ENCODE measurements around the gene SIGLEC10.

Gene SIGLEC10

GRCh38 chr19:51458899-51459505 is 41.6 kb upstream of the SIGLEC10 start:
- no peaks in the 10 kb centered on the region for H3K27me3 ChIP-seq (replicated peaks; ENCODE audit: insufficient read depth, low read length)
- TF ChIP-seq EZH2phosphoT487 (IDR thresholded peaks at IDR 0.05; ENCODE audit: low read length) (no peak), EZH2 (optimal IDR thresholded peaks at IDR 0.05; ENCODE audit: low read depth, low read length) (no peak)
- TF ChIP-seq, protein P1, sequence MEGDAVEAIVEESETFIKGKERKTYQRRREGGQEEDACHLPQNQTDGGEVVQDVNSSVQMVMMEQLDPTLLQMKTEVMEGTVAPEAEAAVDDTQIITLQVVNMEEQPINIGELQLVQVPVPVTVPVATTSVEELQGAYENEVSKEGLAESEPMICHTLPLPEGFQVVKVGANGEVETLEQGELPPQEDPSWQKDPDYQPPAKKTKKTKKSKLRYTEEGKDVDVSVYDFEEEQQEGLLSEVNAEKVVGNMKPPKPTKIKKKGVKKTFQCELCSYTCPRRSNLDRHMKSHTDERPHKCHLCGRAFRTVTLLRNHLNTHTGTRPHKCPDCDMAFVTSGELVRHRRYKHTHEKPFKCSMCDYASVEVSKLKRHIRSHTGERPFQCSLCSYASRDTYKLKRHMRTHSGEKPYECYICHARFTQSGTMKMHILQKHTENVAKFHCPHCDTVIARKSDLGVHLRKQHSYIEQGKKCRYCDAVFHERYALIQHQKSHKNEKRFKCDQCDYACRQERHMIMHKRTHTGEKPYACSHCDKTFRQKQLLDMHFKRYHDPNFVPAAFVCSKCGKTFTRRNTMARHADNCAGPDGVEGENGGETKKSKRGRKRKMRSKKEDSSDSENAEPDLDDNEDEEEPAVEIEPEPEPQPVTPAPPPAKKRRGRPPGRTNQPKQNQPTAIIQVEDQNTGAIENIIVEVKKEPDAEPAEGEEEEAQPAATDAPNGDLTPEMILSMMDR (IDR thresholded peaks at IDR 0.05; ENCODE audit: low read length): no peak
- H3K4me1 ChIP-seq (ENCODE audit: low read length): no peaks in the 10 kb centered on the region
- no peak overlapping the region for H3K4me2 ChIP-seq (ENCODE audit: low read depth, low read length)
- no peak for DNase-seq
- no peaks in the 10 kb centered on the region for H3K9me2 ChIP-seq (replicated peaks; ENCODE audit: insufficient read depth, low read length)
- H3K36me3 ChIP-seq (replicated peaks; ENCODE audit: insufficient read depth, low read length): no peaks in the 10 kb centered on the region
- no peaks in the 10 kb centered on the region for H4K20me1 ChIP-seq (ENCODE audit: insufficient read depth, low read length)
- no peaks in the 10 kb centered on the region for H3K79me2 ChIP-seq (ENCODE audit: low read length)
- no peak overlapping the region for H3K9ac ChIP-seq (ENCODE audit: low read length)
- no peaks in the 10 kb centered on the region for H3K9me3 ChIP-seq (replicated peaks; ENCODE audit: insufficient read depth, low read length)
- no peak overlapping the region for H2AFZ ChIP-seq (ENCODE audit: low read length)
- H3K4me3 ChIP-seq (ENCODE audit: low read length): no peak overlapping the region
- no peaks in the 10 kb centered on the region for H3F3A ChIP-seq (ENCODE audit: insufficient read depth, low read length)
- H3K27ac ChIP-seq (ENCODE audit: low read length): no peak overlapping the region

GRCh38 chr19:51458051-51458645 is 40.7 kb upstream of the SIGLEC10 start, which contains the start of gene SIGLEC8:
SIGLEC8 (minus strand) TSS chr19:51458454; CDS start chr19:51458387, 67 bp downstream.
- TF ChIP-seq EZH2phosphoT487 (IDR thresholded peaks at IDR 0.05; ENCODE audit: low read length): no peak
- TF ChIP-seq EZH2 (optimal IDR thresholded peaks at IDR 0.05; ENCODE audit: low read depth, low read length): no peak
- TF ChIP-seq, protein P1 (IDR thresholded peaks at IDR 0.05; ENCODE audit: low read length): no peak
- H3K27me3 ChIP-seq (replicated peaks; ENCODE audit: insufficient read depth, low read length): no peaks in the 10 kb centered on the region

DNA sequence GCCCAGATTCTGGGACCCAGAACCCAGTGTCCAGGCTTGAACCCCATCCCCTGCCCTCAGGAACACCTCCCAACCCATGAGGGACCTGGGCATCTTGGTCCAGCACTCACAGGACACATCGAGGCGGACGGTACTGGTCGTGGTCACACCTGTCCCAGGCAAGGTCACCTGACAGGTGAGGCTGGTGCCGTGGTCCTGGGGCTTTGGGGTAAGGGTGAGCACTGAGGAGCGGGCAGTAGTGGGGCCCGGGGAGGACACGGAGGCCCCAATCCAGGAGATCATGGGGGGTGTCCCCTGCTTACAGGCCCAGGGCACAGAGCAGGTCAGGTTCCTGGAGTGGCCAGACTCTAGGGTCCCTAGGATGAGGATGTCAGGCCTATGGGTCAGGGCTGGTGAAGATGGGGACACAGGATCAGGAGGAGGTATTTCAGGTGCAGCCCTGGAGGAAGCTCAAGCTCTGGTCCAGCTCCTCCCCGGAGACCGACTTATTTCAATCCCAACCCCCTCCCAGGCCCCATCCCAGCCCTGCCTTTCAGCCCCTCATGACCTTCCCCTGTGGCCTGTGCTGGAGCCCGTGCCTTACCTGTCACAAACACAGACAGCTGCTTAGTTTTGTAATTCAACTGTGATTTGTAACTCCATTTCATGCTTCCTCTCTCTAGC is 40.0 kb upstream of the SIGLEC10 start:
- Histone ChIP-seq H3K4me1 (ENCODE audit: low read length) (no peaks in the 10 kb centered on the region), H3K9me2 (replicated peaks; ENCODE audit: insufficient read depth, low read length) (no peaks in the 10 kb centered on the region), H3K9me3 (replicated peaks; ENCODE audit: insufficient read depth, low read length) (no peaks in the 10 kb centered on the region), H3K27me3 (replicated peaks; ENCODE audit: insufficient read depth, low read length) (no peaks in the 10 kb centered on the region), H3F3A (ENCODE audit: insufficient read depth, low read length) (no peaks in the 10 kb centered on the region), H3K4me3 (ENCODE audit: low read length) (no peak overlapping the region), H3K9ac (ENCODE audit: low read length) (no peak overlapping the region), H3K4me2 (ENCODE audit: low read depth, low read length) (no peak overlapping the region), H4K20me1 (ENCODE audit: insufficient read depth, low read length) (no peaks in the 10 kb centered on the region), H2AFZ (ENCODE audit: low read length) (no peak overlapping the region), H3K79me2 (ENCODE audit: low read length) (no peaks in the 10 kb centered on the region), H3K27ac (ENCODE audit: low read length) (no peak overlapping the region), H3K36me3 (replicated peaks; ENCODE audit: insufficient read depth, low read length) (no peaks in the 10 kb centered on the region)
- DNase-seq: no peak
- TF ChIP-seq, protein P1 (IDR thresholded peaks at IDR 0.05; ENCODE audit: low read length): no peak
- TF ChIP-seq EZH2phosphoT487 (IDR thresholded peaks at IDR 0.05; ENCODE audit: low read length): no peak
- no peak for TF ChIP-seq EZH2 (optimal IDR thresholded peaks at IDR 0.05; ENCODE audit: low read depth, low read length)

More at GRCh38 chr19:51458051-51458645, 40.7 kb upstream of the SIGLEC10 start, which contains the start of gene SIGLEC8:
- H4K20me1 ChIP-seq (ENCODE audit: insufficient read depth, low read length): no peaks in the 10 kb centered on the region
- no peaks in the 10 kb centered on the region for H3K4me1 ChIP-seq (ENCODE audit: low read length)
- H3F3A ChIP-seq (ENCODE audit: insufficient read depth, low read length): no peaks in the 10 kb centered on the region
- no peaks in the 10 kb centered on the region for H3K79me2 ChIP-seq (ENCODE audit: low read length)
- no peaks in the 10 kb centered on the region for H3K36me3 ChIP-seq (replicated peaks; ENCODE audit: insufficient read depth, low read length)
- no peak within 1 kb of the TSS for H3K27ac ChIP-seq (ENCODE audit: low read length)
- no peak within 1 kb of the TSS for H2AFZ ChIP-seq (ENCODE audit: low read length)
- H3K9me3 ChIP-seq (replicated peaks; ENCODE audit: insufficient read depth, low read length): no peaks in the 10 kb centered on the region
- no peak within 1 kb of the TSS for H3K4me3 ChIP-seq (ENCODE audit: low read length)
- no peak for DNase-seq
- H3K4me2 ChIP-seq (ENCODE audit: low read depth, low read length): no peak within 1 kb of the TSS
- no peaks in the 10 kb centered on the region for H3K9me2 ChIP-seq (replicated peaks; ENCODE audit: insufficient read depth, low read length)
- no peak within 1 kb of the TSS for H3K9ac ChIP-seq (ENCODE audit: low read length)
